GM18867 (cell line): ENCODE data around the gene TRIOBP.
"Not testable (repeated sequence)": the region's sequence is repeated elsewhere in the genome, so short reads cannot be mapped to it uniquely, and the experiment has no call there.

Experiments used
- ATAC-seq: cut with Tn5 transposase; IDR thresholded peaks from one replicate; pipeline ENCODE4 v1.9.1; 2021; ENCODE audit warnings: mild to moderate bottlenecking, moderate library complexity; ENCODE audit not compliant: unreplicated experiment

The TRIOBP gene

DNA sequence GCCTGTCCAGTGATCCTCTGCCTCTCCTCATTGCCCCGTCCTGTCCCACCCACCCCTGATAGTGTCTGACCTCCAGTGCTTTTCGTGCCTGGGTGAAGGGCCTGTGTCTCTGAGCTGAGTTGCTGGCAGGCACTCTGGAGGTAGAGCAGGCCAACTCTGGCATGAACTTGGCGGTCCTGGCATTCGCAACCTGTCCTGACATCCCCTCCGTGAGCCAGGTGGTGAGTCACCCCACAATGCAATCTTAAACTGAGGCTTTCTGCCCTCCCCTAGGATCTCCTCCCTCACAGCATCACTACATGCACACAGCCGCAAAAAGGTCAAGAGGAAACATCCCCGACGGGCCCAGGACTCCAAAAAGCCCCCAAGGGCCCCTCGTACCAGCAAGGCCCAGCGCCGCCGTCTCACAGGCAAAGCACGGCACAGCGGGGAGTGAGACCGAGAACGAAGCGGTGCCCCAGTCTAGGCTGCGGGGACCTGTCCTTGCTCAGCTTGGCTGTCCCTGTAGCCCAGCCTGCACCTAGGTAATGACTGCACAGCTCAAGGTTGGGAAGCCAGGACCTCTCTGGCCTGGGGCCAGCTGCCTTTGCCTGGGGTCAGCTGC is 5.8 kb upstream of the TRIOBP start:
- ATAC-seq, result no peak

DNA sequence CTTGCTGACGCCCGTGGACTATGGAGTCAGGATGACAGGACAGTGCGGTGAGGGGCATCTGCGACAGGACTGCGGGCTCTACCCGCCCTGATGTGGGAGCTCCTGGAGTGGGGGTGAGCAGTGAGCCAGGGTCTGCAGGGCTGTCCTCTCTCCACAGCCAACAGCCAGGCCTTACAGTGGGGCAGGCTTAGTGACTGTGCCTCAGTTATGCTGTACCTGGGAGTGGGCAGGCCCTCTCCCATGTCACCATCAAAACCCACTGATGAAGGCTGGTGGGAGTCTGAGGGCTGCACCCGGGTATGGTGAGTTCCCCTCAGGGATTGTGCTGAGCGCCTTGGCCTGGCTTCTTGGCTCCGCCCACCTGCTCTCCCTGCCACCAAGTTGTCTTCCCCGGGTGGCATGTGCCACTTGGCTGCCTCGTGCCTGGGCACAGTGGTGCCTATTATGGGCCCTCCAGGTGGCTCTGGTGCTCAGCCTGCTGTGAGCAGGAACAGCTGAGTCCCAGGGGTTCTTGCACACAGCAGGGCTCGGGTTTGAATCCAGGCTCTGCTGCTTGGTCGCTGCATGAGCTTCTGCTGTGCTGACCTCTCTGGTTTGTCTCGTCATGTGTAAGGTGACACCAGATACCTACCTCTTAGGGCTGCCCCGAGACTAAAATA is 4.1 kb upstream of the TRIOBP start:
- no peak for ATAC-seq

DNA sequence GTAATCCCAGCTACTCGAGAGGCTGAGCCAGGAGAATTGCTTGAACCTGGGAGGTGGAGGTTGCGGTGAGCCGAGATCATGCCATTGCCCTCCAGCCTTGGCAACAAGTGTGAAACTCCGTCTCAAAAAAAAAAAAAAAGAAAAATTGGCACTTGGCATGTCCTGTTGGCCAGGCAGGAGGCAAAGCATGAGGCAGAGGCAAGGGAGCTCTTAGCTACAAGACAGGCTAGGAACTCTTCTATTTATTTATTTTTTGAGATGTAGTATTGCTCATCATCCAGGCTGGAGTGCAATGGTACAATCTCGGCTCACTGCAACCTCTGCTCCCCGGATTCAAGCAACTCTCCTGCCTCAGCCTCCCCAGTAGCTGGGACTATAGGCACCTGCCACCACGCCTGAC is 2.7 kb upstream of the TRIOBP start:
- ATAC-seq, result not testable (repeated sequence)

DNA sequence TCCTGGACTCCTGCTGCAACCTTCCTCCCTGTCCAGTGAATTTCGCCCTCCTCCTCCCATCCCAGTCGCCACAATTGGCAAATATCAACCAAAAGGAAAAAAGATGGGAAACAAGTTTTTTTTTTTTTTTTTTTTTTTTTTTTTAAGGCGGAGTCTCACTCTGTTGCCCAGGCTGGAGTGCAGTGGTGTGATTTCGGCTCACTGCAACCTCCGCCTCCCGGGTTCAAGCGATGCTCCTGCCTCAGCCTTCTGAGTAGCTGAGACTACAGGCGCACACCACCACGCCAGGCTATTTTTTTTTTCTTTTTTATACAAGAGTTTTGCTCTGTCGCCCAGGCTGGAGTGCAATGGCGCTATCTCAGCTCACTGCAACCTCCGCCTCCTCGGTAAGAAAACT is 590 bp upstream of the TRIOBP start:
- ATAC-seq, result not testable (repeated sequence)

DNA sequence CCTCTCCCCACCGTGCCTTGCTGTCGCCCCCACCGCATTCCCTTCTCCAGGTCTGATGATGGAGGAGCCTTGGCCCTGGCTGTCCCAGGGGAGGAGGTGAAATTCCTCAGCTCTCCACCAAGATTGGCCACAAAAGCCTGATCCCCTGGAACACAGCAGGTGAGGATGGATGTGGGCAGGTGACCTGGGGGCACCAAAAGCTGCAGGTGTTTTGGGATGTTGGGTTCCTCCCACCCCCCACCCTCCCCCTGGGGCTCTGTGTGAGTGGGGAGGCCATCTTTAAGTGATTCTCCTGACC is 639 bp downstream of the TRIOBP start:
- ATAC-seq, result no peak

DNA sequence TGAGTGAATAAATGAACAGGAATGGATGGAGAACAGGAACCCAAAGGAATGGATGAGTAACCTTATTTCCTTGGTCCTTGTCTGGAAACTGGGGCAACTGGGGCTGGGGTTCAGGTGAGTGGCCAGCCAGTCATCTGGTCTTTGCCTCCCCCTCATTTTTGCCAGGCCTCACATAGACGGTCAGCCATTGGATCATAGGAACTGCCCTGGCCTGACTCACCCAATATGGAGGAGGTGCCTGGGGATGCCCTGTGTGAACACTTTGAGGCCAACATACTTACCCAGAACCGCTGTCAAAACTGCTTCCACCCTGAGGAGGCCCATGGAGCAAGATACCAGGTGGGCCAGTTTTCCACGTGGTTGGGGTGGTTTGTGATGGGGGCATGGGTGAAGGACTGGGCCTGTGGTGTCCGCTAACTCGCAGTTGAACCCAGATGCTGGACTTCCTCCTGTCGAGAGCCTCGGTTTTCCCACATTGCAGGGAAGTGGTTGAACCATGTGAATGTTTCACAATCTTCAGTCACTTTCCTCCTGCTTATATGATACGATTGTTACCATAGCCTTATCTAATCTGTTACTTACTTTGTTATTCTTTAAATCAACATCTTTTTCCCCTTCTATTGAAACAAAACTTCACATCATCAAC is 4.4 kb downstream of the TRIOBP start:
- ATAC-seq, result no peak

DNA sequence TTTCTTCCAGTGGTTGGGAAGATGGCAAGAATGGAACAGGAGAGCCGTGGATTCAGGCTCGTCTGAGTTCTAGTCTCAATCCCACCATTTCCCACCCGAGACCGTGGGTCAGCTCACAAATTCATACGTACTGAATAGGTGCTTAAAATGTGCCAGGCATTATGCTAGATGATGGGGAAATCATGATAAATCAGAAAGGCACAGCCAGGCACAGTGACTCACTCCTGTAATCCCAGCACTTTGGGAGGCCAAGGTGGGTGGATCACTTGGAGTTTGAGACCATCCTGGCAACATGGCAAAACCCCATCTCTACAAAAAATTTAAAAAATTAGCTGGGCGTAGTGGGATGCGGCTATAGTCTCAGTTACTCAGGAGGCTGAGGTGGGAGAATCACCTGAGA is 7.1 kb downstream of the TRIOBP start:
- ATAC-seq, result no peak

DNA sequence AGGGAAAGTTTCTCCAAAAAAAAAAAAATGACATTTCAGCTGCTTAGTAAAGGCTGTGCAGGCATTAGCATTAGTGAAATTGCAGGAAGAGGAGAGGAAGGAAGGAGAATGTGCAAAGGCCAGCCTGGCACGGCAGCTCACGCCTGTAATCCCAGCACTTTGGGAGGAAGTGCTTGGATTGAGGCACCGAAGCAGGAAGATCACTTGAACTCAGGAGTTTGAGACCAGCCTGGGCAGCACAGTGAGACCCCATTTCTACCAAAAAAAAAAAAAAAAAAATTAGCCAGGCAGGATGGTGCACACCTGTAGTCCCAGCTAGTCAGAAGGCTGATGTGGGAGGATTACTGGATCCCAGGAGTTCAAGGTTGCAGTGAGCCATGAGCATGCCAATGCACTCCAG is 7.8 kb downstream of the TRIOBP start:
- no peak for ATAC-seq

DNA sequence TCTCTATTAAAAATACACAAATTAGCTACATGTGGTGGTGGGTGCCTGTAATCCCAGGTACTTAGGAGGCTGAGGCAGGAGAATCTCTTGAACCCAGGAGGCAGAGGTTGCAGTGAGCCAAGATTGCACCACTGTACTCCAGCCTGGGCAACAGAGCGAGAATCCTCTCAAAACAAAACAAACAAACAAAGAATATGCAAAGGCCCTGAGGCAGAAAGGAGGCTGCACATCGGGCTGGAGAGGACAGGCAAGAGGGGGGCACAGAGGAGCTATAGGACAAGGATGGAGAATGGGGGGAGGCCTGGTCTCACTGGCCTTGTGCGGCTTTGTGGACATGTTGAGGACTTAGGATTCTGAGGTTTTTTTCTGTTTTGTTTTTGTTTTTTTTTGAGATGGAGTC is 8.4 kb downstream of the TRIOBP start:
- no peak for ATAC-seq

DNA sequence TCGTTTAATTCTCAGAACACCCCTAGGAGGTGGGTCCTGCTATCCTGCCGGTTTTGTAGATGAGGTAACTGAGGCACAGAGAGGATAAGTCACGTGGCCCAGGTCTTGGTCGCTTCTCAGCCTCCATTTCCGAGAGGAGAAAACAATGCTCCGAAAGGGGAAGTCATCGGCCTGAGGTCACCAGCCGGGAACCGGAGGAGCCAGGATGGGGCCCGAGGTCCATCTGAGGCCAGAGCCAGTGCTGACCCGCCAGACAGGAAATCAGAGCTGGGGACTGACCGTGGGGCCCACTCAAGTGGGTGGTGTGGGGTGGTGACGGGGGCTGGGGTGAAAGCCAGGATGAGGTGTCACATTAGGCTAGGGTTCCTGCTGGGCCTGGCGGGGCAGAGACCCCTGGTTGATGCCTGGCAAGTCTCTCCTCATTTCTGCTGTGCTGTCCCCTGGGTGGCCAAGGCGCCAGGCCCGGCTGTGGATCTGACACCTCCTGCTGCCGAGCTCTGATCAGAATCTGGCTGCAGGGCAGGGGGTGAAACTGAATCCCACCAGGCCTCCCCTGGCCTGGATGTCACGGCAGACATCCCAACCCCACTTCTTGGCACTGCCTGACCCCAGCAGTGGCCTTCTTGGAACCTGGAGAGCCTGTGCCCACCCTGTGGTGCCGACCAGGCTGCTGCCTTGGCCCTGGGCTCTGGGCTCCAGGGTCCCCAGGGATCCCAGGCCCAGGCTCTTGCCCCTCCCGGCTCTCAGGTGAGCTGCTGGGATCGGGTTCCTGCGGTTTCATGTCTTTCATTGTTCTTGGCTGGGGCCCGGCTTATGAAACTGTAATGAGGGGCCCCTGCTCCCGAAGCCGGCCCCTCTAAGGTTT is 12.0 kb downstream of the TRIOBP start:
- no peak for ATAC-seq

DNA sequence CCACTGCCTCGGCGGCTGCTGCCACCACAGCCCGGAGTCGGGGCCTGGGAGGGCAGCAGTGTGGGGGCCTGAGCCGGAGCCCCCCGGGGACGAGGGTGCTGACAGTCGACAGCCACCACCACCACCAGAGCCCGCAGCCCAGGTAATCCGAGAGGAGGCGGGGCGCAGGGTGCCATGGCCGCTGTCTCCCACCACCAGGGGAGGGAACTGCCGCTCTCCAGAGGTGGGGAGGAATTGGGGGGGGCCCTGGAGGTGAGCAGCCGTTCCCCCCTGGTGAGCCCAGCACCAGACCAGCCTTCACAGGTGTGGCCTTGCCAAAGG is 12.6 kb downstream of the TRIOBP start:
- no peak for ATAC-seq

DNA sequence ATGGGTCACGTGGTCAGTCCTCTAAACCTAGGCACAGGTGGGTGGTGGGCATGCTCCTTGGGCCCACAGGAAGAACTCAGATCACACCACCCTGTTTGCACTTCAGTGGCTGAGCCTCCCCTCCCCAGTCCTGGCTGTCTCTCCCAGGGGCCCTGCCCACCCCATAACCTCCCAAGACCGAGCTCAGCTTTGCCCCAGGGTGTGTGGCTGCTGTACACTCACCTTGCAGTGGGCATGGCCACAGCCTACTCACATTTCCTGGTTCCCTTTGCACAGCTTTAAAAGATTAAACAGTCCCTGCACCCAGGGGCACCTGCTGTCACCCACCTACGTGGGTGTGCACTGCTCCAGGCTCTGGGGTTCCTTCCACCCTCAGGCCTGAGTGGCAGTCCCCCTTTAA is 13.8 kb downstream of the TRIOBP start:
- ATAC-seq, result no peak

DNA sequence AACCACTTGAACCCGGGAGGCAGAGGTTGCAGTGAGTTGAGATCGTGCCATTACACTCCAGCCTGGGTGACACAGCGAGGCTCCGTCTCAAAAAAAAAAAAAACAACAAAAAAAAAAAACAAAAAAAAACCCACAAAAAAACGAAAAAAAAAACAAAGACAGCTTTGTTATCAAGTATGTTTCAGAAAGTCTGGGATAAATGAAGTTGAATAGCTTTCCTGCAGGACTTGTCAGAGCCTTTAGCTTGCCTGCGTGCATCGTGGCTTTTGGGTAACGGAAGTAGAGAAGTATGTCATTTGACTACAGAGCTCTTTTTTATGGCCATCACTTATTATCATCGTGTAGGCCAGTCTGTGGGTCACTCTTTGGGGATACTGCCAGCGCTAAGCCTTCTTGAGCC is 14.6 kb downstream of the TRIOBP start:
- ATAC-seq, result no peak

DNA sequence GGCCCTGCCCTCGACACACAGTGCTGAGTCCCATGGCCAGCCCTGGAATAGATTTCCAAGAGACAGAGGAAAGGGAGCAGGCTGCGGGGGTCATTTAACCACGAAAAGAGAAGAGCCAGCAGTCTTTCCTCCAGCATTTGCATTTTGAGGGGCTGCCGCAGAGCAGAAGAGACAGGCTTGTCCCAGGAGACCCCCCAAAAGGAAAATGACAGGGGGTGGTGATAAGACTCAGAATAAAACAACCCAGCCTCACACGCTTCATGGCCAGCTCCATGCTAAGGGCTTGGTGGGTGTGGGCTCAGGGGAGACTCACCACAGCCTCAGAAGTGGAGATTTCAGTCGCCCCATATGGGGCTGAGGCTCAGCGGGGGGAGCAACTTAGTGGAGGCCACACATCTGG is 16.9 kb downstream of the TRIOBP start:
- no peak for ATAC-seq

DNA sequence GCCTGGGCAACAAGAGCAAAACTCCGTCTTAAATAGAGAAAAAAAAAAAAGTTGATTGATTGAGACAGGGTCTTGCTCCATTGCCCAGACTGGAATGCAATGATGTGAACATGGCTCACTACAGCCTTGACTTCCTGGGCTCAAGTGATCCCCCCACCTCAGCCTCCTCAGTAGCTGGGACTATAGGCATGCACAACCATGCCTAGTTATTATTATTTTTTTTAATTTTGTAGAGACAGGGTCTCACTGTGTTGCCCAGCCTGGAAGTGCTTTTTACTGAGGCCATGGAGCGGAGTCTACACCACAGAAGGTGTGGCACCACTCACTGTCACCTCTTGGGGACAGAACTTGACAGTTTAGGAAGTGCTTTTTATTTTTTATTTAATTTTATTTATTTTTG is 17.8 kb downstream of the TRIOBP start:
- no peak for ATAC-seq

DNA sequence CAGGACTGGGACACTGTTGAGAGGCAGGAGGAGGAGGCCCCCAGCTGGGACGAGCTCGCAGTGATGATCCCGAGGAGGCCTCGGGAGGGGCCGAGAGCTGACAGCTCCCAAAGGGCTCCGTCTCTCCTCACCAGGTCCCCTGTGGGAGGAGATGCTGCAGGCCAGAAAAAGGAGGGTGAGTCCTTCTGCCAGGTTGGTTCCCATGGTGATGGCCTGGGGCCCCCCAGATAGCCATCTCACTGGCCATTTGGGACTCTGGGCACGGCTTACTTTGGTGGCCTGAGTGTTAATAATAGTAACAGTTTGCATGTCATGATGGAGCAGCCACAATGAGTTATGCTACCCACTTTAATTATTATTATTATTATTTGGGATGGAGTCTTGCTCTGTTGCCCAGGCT is 18.9 kb downstream of the TRIOBP start:
- ATAC-seq, result no peak

DNA sequence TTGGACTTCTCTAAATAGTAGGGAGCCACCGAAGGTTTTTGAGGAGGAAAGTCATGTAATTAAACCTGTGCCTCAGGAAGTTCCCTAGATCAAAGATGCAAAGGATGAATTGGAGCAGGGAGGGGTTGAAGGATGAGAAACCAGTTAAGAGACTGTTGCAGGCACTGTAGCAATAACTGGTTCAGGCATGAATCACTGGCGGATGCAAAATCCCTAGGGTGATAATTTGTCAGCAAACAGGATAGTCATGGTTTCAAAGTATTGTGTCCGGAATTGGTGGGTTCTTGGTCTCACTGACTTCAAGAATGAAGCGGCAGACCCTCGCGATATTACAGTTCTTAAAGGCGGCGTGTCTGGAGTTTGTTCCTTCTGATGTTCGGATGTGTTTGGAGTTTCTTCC is 19.9 kb downstream of the TRIOBP start:
- no peak for ATAC-seq

DNA sequence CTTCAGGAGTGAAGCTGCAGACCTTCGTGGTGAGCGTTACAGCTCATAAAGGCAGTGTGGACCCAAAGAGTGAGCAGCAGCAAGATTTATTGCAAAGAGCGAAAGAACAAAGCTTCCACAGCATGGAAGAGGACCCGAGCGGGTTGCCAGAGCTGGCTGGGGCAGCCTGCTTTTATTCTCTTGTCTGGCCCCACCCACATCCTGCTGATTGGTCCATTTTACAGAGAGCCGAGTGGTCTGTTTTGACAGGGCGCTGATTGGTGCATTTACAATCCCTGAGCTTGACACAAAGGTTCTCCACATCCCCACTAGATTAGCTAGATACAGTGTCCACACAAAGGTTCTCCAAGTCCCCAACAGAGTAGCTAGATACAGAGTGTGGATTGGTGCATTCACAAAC is 20.4 kb downstream of the TRIOBP start:
- ATAC-seq, result not testable (repeated sequence)

DNA sequence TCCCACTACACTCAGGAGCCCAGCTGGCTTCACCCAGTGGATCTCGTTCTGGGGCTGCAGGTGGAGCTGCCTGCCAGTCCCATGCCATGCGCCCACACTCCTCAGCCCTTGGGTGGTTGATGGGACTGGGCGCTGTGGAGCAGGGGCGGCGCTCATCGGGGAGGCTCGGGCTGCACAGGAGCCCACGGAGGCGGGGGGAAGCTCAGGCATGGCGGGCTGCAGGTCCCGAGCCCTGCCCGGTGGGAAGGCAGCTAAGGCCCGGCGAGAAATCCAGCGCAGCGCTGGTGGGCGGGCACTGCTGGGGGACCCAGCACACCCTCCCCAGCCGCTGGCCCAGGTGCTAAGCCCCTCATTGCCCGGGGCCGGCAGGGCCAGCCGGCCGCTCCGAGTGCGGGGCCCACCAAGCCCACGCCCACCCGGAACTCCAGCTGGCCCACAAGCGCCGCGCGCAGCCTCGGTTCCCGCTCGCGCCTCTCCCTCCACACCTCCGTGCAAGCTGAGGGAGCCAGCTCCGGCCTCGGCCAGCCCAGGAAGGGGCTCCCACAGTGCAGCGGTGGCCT is 21.0 kb downstream of the TRIOBP start:
- not testable (repeated sequence) for ATAC-seq

DNA sequence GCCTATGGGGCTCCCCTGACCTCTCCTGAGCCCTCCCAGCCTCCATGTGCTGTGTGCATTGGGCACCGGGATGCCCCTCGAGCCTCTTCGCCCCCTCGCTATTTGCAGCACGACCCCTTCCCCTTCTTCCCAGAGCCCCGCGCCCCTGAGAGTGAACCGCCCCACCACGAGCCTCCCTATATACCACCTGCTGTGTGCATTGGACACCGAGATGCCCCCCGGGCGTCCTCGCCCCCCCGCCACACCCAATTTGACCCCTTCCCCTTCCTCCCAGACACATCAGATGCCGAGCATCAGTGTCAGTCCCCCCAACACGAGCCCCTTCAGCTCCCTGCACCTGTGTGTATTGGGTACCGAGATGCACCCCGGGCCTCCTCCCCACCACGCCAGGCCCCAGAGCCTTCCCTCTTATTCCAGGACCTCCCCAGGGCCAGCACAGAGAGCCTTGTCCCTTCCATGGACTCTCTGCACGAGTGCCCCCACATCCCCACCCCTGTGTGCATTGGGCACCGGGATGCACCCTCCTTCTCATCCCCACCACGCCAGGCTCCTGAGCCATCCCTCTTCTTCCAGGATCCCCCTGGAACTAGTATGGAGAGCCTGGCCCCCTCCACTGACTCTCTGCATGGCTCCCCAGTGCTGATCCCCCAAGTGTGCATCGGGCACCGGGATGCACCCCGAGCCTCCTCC is 28.8 kb downstream of the TRIOBP start:
- no peak for ATAC-seq

DNA sequence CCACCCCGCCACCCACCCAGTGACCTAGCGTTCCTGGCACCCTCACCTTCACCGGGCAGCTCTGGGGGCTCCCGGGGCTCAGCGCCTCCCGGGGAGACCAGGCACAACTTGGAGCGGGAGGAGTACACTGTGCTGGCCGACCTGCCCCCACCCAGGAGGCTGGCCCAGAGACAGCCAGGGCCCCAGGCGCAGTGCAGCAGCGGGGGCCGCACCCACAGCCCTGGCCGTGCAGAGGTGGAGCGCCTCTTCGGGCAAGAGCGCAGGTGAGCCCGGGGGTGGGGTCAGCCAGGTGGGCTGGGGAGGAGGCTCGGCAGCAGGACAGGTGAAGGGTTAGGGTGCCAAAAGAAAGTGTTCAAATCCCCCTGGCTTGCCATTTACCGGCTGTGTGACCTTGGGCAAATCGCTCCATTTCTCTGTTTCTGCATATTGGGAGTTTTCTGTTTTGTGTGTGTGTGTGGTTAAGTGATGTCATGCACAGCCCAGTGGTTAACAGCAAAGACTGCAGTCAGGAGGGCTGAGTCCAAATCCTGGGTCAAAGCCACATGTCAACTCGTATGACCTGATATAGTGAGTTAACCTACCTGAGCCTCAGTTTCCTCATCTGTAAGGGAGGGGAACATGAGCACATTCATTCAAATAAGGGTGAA is 29.5 kb downstream of the TRIOBP start:
- ATAC-seq, result no peak
